Renal cortex interstitium (tissue), 11 donors: ENCODE results near the gene SLC28A1. TPM values are rescaled to one million over a fixed set of nuclear protein-coding genes. Genes with fewer than 3 reads are reported as not detected.

Experiments
- DNase-seq, 11 donors: peaks; one replicate each; pipeline ENCODE4 v3.0.0-alpha.2; 2013; ENCODE audit warnings: low read depth in 9 of 11, low spot score in 4 of 11; ENCODE audit errors: extremely low read depth in 1 of 11
- polyA plus RNA-seq, 3 donors: library from polyadenylated mRNA; unstranded; fragments of 120-200 nt; gene quantifications; one replicate each; pipeline ENCODE4 v1.2.1, GENCODE V29; 2013; ENCODE audit not compliant: insufficient read length in 3 of 3

SLC28A1 gene
- polyA plus RNA-seq, 3 donors, result 6.8 to 10.3 (median 7.2) TPM

GRCh38 chr15:84951736-84952135 is 67.3 kb downstream of the SLC28A1 start:
- DNase-seq, result no peak

GRCh38 chr15:84953136-84953535 is 68.7 kb downstream of the SLC28A1 start:
- DNase-seq, result no peak

- DNase-seq, result no peak
Observed at GRCh38 chr15:84953726-84954125, 69.3 kb downstream of the SLC28A1 start.

- DNase-seq, result peak in 5 of 11 donors; percentile 52 to 61 (median 56)
Observed at GRCh38 chr15:84955089-84955848, 70.8 kb downstream of the SLC28A1 start.

- DNase-seq, result no peak
Observed at GRCh38 chr15:84956199-84956598, 71.7 kb downstream of the SLC28A1 start.

GRCh38 chr15:84960391-84961113 is 76.1 kb downstream of the SLC28A1 start:
- DNase-seq, result no peak

GRCh38 chr15:84961114-84961452 is 76.6 kb downstream of the SLC28A1 start:
- DNase-seq, result no peak

GRCh38 chr15:84961707-84962106 is 77.2 kb downstream of the SLC28A1 start:
- no peak for DNase-seq

GRCh38 chr15:84962955-84963354 is 78.5 kb downstream of the SLC28A1 start:
- no peak for DNase-seq

GRCh38 chr15:84967380-84967779 is 82.9 kb downstream of the SLC28A1 start:
- no peak for DNase-seq

- DNase-seq, result no peak
Observed at GRCh38 chr15:84968301-84968700, 83.8 kb downstream of the SLC28A1 start.

- DNase-seq, result no peak
Observed at GRCh38 chr15:84969257-84969656, 84.8 kb downstream of the SLC28A1 start.

- DNase-seq, result no peak
Observed at GRCh38 chr15:84970843-84971242, 86.4 kb downstream of the SLC28A1 start.

- DNase-seq, result no peak
Observed at GRCh38 chr15:84973492-84974460, 89.3 kb downstream of the SLC28A1 start.

- DNase-seq, result no peak
Observed at GRCh38 chr15:84975871-84976351, 91.4 kb downstream of the SLC28A1 start.

- DNase-seq, result no peak
Observed at GRCh38 chr15:84976746-84977345, 92.4 kb downstream of the SLC28A1 start.

- DNase-seq, result no peak
Observed at GRCh38 chr15:84979651-84980050, 95.2 kb downstream of the SLC28A1 start.

GRCh38 chr15:84980196-84981053 is 96.0 kb downstream of the SLC28A1 start:
- peak in 10 of 11 donors; percentile 65 to 82 (median 79) for DNase-seq
